ENCODE data around the gene EPN3. TPM values are rescaled to one million over a fixed set of nuclear protein-coding genes. Genes with fewer than 3 reads are reported as not detected.

The EPN3 gene
- total RNA-seq, 1 experiment from 2014 or later, result 0.87 TPM

DNA sequence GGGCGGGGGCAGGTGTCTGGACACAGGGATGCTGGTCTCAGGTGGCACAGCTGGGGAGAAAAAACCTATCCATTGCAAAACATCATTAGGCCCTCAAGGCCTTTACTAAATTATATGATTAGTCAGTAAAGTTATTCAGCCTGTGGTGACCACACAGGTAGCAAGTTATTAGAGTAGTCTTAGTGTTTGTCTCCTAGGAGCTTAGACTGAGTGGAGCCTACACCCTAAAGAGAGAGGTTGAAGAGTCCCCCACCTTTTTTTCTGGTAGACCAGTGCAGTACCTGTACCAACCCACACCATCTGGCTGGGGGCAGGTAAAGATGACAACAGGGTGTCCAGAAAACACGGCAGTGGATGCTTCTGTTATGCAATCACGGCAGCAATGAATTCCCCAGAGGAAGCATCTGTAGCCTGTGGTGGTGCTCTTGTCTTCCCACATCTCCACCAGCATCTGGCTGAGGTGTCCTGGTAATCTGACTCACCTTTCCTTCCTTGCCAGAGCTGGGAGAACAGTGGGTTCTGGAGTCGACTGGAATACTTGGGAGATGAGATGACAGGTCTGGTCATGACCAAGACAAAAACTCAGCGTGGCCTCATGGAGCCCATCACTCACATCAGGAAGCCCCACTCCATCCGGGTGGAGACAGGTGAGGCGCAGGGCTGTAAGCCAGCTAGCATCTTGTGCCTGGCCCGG lies 13.2 kb upstream of the EPN3 start:
- H3K36me3 ChIP-seq (replicated peaks; ENCODE audit: control insufficient read depth, insufficient read depth, low read length), result no peaks in the 10 kb centered on the region
- H3K27me3 ChIP-seq (ENCODE audit: control insufficient read depth, insufficient read depth, low read length), result no peaks in the 10 kb centered on the region
- no peak for DNase-seq
- H3K4me3 ChIP-seq (ENCODE audit: insufficient read depth, low read depth, low read length), result no peak overlapping the region

GRCh38 chr17:50520483-50520882 lies 12.1 kb upstream of the EPN3 start:
- no peaks in the 10 kb centered on the region for H3K36me3 ChIP-seq (replicated peaks; ENCODE audit: control insufficient read depth, insufficient read depth, low read length)
- no peak for DNase-seq
- H3K27me3 ChIP-seq (ENCODE audit: control insufficient read depth, insufficient read depth, low read length), result no peaks in the 10 kb centered on the region
- no peak overlapping the region for H3K4me3 ChIP-seq (ENCODE audit: insufficient read depth, low read depth, low read length)

DNA sequence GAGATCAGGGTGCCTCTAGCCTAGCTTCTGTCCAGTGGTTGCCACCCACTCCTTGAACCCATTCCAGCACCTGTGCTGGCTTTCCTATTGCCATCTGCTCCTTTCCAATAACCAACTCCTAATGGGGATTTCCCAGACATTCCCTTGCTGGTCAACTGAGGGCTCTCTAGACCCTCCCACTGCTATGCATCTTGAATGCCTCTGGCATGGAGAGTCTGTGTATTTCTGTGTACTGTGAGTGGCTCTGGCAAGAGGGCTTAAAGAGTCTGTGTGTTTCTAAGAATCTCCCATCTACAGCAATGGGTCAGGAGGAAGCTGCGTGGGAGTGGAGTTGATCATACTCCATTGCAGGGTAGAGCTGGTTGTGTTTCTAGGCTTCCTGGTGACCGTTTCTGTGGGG lies 11.0 kb upstream of the EPN3 start:
- H3K27me3 ChIP-seq (ENCODE audit: control insufficient read depth, insufficient read depth, low read length), result no peaks in the 10 kb centered on the region
- no peak overlapping the region for H3K4me3 ChIP-seq (ENCODE audit: insufficient read depth, low read depth, low read length)
- no peaks in the 10 kb centered on the region for H3K36me3 ChIP-seq (replicated peaks; ENCODE audit: control insufficient read depth, insufficient read depth, low read length)
- no peak for DNase-seq

DNA sequence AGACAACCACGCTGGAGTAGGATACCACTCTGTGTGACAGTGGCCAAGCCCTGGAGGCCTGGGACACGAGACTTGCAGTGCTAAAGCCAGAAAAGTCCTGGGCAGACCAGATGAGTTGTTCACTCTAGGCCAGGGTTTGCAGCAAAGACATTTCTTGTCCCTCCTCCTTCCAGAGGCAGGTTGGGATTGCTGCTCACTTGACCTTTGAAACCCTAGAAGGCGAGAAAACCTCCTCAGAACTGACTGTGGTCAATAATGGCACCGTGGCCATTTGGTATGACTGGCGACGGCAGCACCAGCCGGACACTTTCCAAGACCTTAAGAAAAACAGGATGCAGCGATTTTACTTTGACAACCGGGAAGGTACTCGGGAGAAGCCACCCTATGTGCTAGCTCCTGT lies 9.8 kb upstream of the EPN3 start:
- Histone ChIP-seq H3K27me3 (ENCODE audit: control insufficient read depth, insufficient read depth, low read length) (no peaks in the 10 kb centered on the region), H3K4me3 (ENCODE audit: insufficient read depth, low read depth, low read length) (no peak overlapping the region), H3K36me3 (replicated peaks; ENCODE audit: control insufficient read depth, insufficient read depth, low read length) (no peaks in the 10 kb centered on the region)
- DNase-seq, result no peak

DNA sequence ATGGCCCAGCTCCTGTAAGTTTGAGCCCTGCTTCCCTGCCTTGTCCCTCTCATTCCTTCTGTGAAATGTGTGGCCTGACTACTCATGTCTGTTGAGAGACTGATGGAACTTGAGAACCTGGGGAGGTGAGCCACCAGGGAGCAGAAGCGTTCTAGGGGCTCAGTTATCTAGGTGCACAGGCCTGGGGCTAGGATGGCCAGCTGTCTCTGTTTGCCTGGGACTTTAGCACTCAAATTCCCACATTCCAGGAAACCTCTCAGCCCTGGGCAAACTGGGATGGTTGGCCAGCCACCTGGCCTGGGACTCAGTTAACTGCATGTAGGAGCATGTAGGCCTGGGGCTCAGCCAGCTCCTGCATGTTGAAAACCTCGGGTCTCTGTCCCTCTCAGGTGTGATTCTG lies 9.3 kb upstream of the EPN3 start:
- H3K27me3 ChIP-seq (ENCODE audit: control insufficient read depth, insufficient read depth, low read length), result no peaks in the 10 kb centered on the region
- no peak for DNase-seq
- H3K36me3 ChIP-seq (replicated peaks; ENCODE audit: control insufficient read depth, insufficient read depth, low read length), result no peaks in the 10 kb centered on the region
- H3K4me3 ChIP-seq (ENCODE audit: insufficient read depth, low read depth, low read length), result no peak overlapping the region

GRCh38 chr17:50524838-50525237 lies 7.7 kb upstream of the EPN3 start:
- Histone ChIP-seq H3K4me3 (ENCODE audit: insufficient read depth, low read depth, low read length) (no peak overlapping the region), H3K27me3 (ENCODE audit: control insufficient read depth, insufficient read depth, low read length) (no peaks in the 10 kb centered on the region), H3K36me3 (replicated peaks; ENCODE audit: control insufficient read depth, insufficient read depth, low read length) (no peaks in the 10 kb centered on the region)
- no peak for DNase-seq

GRCh38 chr17:50527155-50527762 lies 5.3 kb upstream of the EPN3 start:
- no peak for DNase-seq
- Histone ChIP-seq H3K4me3 (ENCODE audit: insufficient read depth, low read depth, low read length) (no peak overlapping the region), H3K36me3 (replicated peaks; ENCODE audit: control insufficient read depth, insufficient read depth, low read length) (no peaks in the 10 kb centered on the region), H3K27me3 (ENCODE audit: control insufficient read depth, insufficient read depth, low read length) (peaks cover 10% of the 10 kb centered on the region)

GRCh38 chr17:50527949-50528474 lies 4.5 kb upstream of the EPN3 start:
- no peak for DNase-seq
- peaks cover 17% of the 10 kb centered on the region for H3K27me3 ChIP-seq (ENCODE audit: control insufficient read depth, insufficient read depth, low read length)
- H3K4me3 ChIP-seq (ENCODE audit: insufficient read depth, low read depth, low read length), result no peak overlapping the region
- no peaks in the 10 kb centered on the region for H3K36me3 ChIP-seq (replicated peaks; ENCODE audit: control insufficient read depth, insufficient read depth, low read length)

DNA sequence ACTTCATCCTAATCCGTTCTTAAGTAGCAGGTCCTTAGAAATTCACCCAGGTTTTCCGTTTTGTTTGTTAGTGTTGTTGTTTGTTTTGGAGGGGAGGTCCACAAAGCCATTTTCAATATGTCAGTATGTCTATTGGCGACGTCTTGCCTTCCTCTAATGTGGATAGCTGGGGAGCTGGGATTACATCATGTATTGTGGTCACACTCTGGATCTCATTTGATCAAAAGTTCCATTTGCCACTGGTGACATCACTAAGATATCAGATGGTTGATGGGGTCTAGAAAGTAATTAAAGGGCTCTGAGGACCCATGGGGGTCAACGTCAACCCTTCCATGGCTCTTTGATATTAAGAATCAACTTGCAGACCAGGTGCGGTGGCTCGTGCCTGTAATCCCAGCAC lies 2.7 kb upstream of the EPN3 start:
- H3K27me3 ChIP-seq (ENCODE audit: control insufficient read depth, insufficient read depth, low read length), result peaks cover 30% of the 10 kb centered on the region
- H3K36me3 ChIP-seq (replicated peaks; ENCODE audit: control insufficient read depth, insufficient read depth, low read length), result no peaks in the 10 kb centered on the region
- DNase-seq, result no peak
- no peak overlapping the region for H3K4me3 ChIP-seq (ENCODE audit: insufficient read depth, low read depth, low read length)

GRCh38 chr17:50531428-50532025 lies 1.0 kb upstream of the EPN3 start:
- no peak overlapping the region for H3K4me3 ChIP-seq (ENCODE audit: insufficient read depth, low read depth, low read length)
- H3K36me3 ChIP-seq (replicated peaks; ENCODE audit: control insufficient read depth, insufficient read depth, low read length), result no peaks in the 10 kb centered on the region
- no peak for DNase-seq
- H3K27me3 ChIP-seq (ENCODE audit: control insufficient read depth, insufficient read depth, low read length), result peaks cover 30% of the 10 kb centered on the region

DNA sequence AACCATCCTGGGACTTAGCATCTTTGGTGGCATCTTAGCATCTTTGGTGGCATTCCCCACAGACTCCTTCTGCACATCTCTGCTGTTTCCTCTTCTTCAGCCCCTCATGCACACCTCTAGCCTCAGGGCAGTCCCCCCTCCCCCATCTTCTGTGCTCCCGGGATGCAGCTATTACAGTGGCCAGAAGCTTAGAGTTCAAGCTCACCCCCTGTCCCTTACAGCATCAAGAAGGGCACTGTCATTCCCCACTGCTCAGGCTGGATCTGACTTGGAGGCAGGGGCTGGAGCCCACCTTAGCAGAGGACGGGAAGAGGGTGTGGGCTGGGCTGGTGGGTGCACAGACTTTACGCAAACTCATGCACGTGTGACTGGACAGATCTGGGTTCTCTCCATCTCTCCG lies 650 bp downstream of the EPN3 start:
- Histone ChIP-seq H3K27me3 (ENCODE audit: control insufficient read depth, insufficient read depth, low read length) (peaks cover 30% of the 10 kb centered on the region), H3K4me3 (ENCODE audit: insufficient read depth, low read depth, low read length) (peak overlapping the region; percentile 57), H3K36me3 (replicated peaks; ENCODE audit: control insufficient read depth, insufficient read depth, low read length) (no peaks in the 10 kb centered on the region)
- peak; percentile 83 for DNase-seq

DNA sequence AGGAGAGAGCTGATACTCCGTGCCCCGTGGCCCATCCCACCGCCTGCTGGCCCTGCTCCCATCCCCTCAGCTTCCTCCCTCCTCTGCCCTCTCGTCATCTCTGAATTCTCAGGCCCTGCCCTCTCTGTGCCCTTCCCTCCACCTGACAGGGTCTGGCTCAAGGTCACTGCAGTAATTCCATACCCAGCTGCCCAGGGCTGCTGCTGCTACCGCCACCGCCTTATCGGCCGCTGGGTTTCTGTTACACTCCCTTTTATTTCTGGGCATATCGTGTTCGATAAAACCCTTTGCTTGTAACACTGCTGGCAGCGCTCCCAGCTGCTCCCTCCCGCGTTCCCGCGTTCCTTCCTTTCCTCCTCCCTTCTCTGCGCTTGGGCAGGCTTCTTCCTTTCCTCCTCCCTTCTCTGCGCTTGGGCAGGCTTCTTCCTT lies 1.2 kb downstream of the EPN3 start:
- peak; percentile 82 for DNase-seq
- Histone ChIP-seq H3K4me3 (ENCODE audit: insufficient read depth, low read depth, low read length) (peak overlapping the region; percentile 57), H3K36me3 (replicated peaks; ENCODE audit: control insufficient read depth, insufficient read depth, low read length) (no peaks in the 10 kb centered on the region), H3K27me3 (ENCODE audit: control insufficient read depth, insufficient read depth, low read length) (peaks cover 30% of the 10 kb centered on the region)

- Histone ChIP-seq H3K36me3 (replicated peaks; ENCODE audit: control insufficient read depth, insufficient read depth, low read length) (no peaks in the 10 kb centered on the region; the same call in 1 of the 2 replicates), H3K27me3 (ENCODE audit: control insufficient read depth, insufficient read depth, low read length) (peaks cover 30% of the 10 kb centered on the region), H3K4me3 (ENCODE audit: insufficient read depth, low read depth, low read length) (peak overlapping the region; percentile 57)
- peak; percentile 91 for DNase-seq
Measured at GRCh38 chr17:50534222-50534978, 1.9 kb downstream of the EPN3 start.

DNA sequence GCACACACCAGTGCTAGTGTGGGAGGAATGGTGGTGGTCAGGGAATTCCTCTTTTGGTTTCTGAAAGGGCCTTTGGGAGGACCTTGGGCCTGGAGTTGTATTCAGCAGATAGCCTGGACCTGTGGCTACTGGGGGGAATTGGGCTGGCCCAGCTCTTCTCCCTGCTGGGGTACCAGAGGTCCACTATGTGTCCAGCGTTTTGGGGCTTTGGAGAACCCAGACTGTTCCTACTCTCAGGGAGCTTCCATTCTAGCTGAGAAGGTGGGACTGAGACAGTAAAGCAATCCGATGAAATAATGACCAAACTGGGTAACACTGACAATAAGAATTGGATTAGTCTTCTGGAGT lies 2.4 kb downstream of the EPN3 start:
- no peak for DNase-seq
- peaks cover 30% of the 10 kb centered on the region for H3K27me3 ChIP-seq (ENCODE audit: control insufficient read depth, insufficient read depth, low read length)
- no peaks in the 10 kb centered on the region; the same call in 1 of the 2 replicates for H3K36me3 ChIP-seq (replicated peaks; ENCODE audit: control insufficient read depth, insufficient read depth, low read length)
- no peak overlapping the region for H3K4me3 ChIP-seq (ENCODE audit: insufficient read depth, low read depth, low read length)

All from H7 (cell line).